ENCODE results near the gene PRR13.
"Not testable (repeated sequence)": the region's sequence is repeated elsewhere in the genome, so short reads cannot be mapped to it uniquely, and the experiment has no call there.

PRR13 gene, protein sequence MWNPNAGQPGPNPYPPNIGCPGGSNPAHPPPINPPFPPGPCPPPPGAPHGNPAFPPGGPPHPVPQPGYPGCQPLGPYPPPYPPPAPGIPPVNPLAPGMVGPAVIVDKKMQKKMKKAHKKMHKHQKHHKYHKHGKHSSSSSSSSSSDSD

DNA sequence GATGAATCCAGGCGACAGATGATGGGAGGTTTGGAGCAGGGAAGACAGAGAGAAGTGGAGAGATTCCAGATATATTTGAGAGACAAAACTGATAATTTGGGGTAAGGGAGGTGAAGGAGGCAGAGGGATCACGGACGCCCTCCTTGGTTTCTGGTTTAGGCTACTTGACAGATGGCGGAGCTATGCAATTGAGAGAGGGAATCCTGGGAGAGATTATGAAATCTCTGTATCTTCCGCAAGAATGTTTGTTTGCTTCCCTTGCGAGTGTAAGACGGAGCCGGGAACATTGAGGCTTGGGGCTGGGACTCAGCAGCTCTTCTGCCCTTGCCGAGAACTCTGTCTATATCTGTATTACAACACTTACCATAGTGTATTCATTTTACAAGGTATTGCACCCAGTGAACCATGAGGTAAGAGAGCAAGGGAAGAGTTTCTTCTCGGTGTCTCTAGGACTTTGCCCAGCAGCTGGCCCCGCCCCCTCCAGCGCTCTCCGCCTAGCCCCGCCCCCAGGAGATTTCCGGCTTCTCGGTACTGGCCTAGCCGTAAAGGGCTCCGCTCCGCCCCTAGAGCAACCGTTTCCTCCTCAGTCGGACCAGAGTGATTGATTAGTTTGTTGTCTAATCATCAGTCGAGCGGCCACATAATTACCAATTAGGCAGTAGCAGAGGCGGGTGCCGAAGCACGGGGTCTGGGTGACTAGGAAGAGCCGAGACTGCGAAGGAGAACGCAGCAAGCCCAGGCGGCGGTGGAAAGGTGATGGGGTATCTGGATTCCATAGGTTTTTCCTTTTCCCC, at the start of gene PRR13:
TSS of gene PRR13 (plus strand) at position 695 of the 794 bp plus-strand sequence. CDS start 981 bp downstream, outside the sequence.
- peak; percentile 98 for DNase-seq (ENCODE audit: low read depth)

DNA sequence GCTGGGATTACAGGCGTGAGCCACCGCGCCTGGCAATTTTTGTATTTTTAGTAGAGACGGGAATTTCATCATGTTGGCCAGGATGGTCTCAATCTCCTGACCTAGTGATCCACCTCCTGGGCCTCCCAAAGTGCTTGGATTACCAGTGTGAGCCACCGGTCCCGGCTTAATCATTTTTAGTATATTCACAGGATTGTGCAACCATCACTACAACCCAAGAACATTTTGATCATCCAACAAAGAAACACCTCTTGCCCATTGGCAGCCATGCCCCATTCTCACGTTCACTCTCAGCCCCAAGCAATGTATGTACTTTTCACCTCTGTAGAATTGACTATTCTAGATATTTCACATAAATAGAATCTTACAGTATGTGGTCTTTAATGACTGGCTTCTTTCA, 41.6 kb upstream of the PRR13 start:
- DNase-seq (ENCODE audit: low read depth) = no peak

- DNase-seq (ENCODE audit: low read depth) = not testable (repeated sequence)
Observed at GRCh38 chr12:53402351-53402750, 39.2 kb upstream of the PRR13 start.

GRCh38 chr12:53402871-53403270, 38.7 kb upstream of the PRR13 start:
- DNase-seq (ENCODE audit: low read depth) = no peak

GRCh38 chr12:53410951-53411350, 30.6 kb upstream of the PRR13 start:
- DNase-seq (ENCODE audit: low read depth) = no peak

GRCh38 chr12:53413485-53414204, 27.9 kb upstream of the PRR13 start:
- DNase-seq (ENCODE audit: low read depth) = no peak

DNA sequence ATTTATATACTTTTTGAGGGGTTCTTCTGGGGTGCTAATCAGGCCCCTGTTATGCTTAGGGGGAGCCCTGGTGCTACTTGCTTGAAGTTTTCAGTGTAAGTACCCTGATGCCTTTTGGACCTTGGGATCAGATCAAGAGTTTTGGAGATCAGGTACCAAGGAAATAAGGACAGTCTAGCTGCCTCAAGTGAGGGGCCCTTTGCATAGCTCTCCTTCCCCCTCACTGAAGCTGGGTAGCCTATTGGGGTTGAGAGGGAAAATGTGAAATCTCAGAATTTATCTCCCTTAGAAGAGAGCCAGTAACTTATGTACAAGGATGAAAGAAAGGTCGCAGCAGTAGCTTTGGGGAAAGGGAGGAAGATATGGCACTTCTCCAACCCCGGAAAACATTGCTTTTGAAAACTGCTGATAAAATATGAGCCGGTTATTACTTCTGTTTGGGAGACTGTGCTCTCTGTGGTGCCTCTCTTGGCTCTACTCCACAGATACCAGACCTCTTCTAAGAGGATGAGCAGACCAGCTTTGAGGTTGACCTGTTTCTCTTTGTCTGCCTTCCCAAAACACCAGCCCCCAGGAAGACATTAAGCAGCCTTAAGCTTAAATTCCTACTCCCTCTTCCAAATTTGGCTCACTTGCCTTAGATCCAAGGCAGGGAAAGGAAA, 26.6 kb upstream of the PRR13 start:
- DNase-seq (ENCODE audit: low read depth) = no peak

DNA sequence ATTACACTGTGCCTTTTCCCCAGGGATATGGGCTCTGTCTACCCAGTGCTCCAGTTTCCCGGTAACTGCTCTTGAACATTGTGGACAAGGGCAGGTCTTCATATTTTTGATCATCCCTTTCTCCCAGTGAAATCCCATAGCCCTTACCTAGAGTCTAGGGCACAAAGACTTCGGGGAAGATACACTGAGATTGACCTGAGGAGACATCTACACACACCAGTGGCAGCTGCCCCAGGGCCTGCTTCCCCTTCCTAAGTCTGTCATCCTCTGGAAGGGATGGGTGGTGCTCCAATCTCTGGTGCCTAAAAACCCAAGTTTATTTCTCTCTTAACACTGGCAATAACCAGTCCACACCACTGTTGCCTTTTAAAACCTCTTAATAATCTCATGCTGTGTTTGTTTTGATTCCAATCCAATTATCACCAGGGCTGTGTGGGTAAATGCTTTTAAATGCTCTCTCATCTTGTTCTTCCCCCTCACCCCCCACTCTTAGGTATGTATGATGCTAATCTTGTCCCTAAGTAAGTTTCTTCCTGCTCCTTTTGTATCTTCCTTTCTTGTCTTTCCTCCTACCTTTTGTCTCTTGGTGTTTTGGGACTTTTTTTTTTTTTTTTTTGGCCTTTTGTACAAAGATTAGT, 25.7 kb upstream of the PRR13 start:
- DNase-seq (ENCODE audit: low read depth) = not testable (repeated sequence)

DNA sequence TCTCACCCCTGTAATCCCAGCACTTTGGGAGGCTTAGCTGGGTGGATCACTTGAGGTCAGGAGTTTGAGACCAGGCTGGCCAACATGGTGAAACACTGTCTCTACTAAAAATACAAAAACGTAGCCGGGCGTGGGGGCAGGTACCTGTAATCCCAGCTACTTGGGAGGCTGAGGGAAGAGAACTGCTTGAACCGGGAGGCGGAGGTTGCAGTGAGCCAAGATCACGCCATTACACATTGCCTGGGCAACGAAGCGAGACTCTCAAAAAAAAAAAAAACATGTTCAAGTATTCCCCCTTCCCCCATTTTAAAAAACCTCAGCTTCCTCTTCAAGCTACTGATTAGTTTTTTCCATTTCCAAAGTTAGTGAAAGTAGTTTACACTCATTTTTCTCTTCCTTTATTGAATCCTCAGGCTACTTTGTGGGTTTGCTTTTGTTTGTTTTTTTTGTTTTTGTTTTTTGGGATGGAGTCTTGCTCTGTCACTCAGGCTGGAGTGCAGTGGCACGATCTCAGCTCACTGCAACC, 24.2 kb upstream of the PRR13 start:
- DNase-seq (ENCODE audit: low read depth) = not testable (repeated sequence)

DNA sequence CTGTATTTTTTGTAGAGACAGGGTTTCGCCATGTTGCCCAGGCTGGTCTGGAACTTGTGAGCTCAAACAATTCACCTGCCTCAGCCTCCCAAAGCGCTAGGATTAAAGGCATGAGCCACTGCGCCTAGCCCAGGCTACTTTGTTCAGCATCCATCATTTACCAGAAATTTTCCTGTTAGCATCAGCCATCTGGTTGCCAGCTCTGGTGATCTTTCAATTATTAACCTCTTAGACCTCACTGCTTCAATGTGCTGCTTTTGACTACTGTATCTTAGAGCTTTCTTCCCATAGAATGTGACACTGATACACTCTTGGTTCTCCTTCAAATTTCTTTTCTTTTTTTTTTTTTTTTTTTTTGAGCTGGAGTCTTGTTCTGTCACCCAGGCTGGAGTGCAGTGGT, 23.3 kb upstream of the PRR13 start:
- no peak for DNase-seq (ENCODE audit: low read depth)

DNA sequence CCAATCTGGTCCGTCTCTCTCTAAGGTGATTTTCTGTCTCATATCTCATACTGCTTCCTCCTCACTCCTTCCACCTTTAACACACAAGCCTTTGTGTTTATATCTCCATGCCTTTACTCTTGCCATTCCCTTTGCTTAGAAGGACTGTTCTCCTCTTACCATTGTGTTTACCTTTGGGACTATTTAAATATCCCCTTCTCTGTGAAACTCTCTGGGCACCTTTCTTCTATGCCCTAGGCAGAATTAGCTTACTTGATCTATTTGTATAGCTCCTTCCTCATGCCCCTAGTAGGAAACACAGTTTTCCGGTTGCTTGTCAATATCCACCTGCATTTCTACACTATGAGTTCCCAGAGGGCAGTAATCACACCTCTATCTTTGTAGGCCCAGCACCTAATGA, 21.8 kb upstream of the PRR13 start:
- no peak for DNase-seq (ENCODE audit: low read depth)

- not testable (repeated sequence) for DNase-seq (ENCODE audit: low read depth)
Observed at GRCh38 chr12:53422247-53422646, 19.3 kb upstream of the PRR13 start.

DNA sequence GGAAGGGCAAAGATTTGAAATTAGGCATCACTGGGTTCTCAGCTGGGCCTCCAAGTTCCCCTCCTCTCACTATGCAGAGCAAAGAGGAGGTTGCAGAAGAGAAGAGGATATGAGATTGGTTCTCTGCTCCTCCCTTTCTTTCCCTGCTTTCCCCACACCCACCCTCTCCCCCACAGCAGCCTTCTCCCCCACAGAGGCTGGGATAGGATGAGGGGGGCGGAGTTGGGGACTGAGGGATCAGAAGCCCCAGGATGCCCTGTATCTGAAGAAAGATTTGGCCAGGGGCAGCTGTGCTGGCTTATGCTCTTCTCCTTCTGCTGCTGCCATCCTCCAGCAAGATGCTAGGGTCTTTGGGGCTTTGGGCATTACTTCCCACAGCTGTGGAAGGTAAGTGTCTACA, 17.9 kb upstream of the PRR13 start, which contains the start of gene AMHR2:
TSS of gene AMHR2 (plus strand) at position 259 of the 400 bp plus-strand sequence. CDS start at position 339, 80 bp downstream.
- no peak for DNase-seq (ENCODE audit: low read depth)

- DNase-seq (ENCODE audit: low read depth) = no peak
Observed at GRCh38 chr12:53424626-53425514, 16.7 kb upstream of the PRR13 start.

DNA sequence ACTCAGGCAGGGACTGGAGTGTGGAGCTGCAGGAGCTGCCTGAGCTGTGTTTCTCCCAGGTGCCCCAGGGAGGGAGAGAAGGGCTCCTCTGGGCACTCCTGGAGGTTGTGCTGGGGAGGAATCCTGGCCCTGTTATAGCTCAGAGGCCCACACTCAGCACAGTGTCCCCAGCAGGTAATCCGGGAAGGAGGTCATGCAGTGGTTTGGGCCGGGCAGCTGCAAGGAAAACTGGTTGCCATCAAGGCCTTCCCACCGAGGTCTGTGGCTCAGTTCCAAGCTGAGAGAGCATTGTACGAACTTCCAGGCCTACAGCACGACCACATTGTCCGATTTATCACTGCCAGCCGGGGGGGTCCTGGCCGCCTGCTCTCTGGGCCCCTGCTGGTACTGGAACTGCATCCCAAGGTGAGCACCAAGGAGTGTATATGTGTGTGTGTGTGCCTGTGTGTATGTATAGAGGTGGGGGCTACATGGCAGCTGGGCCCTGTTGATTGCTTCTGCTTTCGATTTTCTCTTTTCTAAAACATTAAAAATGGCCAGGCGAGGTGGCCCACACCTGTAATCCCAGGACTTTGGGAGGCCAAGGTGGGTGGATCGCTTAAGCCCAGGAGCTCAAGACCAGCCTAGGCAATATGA, 15.9 kb upstream of the PRR13 start:
- DNase-seq (ENCODE audit: low read depth) = no peak

GRCh38 chr12:53427905-53428594, 13.5 kb upstream of the PRR13 start:
- DNase-seq (ENCODE audit: low read depth) = no peak

DNA sequence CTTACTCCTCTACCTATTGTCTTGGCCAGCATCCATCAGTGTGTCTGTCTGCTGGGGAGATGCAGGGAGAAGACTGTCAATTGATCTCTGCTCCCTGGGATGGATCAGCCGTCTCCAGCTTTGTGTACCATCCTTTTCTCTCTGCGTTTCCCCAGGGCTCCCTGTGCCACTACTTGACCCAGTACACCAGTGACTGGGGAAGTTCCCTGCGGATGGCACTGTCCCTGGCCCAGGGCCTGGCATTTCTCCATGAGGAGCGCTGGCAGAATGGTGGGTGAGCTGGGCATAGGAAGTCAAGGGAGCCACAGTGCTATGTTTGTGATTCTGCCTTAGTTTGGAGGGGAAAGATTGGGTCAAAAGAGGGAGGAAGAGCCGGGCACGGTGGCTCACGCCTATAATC, 12.8 kb upstream of the PRR13 start:
- DNase-seq (ENCODE audit: low read depth) = no peak

DNA sequence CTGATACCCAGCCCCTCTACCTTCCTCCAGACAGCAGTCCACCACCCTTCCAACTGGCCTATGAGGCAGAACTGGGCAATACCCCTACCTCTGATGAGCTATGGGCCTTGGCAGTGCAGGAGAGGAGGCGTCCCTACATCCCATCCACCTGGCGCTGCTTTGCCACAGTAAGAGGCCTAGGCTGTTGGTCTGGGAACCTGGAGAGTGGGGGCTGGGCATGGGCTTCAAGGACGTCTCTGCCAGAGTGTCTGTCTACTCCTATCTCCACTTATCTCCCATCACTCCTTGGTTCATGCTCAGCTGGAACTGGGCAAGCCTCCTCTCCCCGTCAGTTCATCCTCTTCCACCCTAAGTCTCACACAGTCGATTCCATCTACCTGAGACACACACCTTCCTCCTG, 11.4 kb upstream of the PRR13 start:
- DNase-seq (ENCODE audit: low read depth) = no peak

DNA sequence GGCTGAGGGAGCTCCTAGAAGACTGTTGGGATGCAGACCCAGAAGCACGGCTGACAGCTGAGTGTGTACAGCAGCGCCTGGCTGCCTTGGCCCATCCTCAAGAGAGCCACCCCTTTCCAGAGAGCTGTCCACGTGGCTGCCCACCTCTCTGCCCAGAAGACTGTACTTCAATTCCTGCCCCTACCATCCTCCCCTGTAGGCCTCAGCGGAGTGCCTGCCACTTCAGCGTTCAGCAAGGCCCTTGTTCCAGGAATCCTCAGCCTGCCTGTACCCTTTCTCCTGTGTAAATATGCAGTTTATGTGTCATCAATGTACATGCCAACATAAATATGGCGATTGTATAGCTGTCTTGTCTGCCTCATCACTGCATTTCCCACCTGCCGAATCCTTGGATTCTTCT, 10.3 kb upstream of the PRR13 start:
- no peak for DNase-seq (ENCODE audit: low read depth)

DNA sequence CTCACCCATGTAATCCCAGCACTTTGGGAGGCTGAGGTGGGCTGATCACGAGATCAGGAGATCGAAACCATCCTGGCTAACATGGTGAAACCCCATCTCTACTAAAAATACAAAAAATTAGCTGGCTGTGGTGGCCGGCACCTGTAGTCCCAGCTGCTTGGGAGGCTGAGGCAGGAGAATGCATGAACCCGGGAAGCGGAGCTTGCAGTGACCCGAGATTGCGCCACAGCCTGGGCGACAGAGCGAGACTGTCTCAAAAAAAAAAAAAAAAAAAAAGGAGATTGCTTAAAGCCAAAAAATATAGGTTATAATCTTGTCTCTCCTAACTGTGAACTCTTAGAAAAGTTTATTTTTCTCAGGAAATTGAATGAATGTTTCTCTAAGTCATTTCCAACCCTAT, 6.2 kb upstream of the PRR13 start:
- DNase-seq (ENCODE audit: low read depth) = not testable (repeated sequence)

Measured in stimulated activated CD8-positive, alpha-beta memory T cell treated with anti-CD3 and anti-CD28 coated beads, Interleukin-4, amount 100 ng/mL, for 24 hours (primary cell).